CD4-positive, alpha-beta T cell (primary cell): ENCODE results near the gene CNDP2. TPM values are rescaled to one million over a fixed set of nuclear protein-coding genes. Genes with fewer than 3 reads are reported as not detected.

Experiments
- ATAC-seq: fragments of 200-7000 bp; cut with Tn5 transposase; one replicate; pipeline ENCODE4 v1.10.0; 2022; ENCODE audit warnings: mild to moderate bottlenecking; ENCODE audit not compliant: poor library complexity
- CTCF ChIA-PET: fragments of 350-600 bp; sonication (Branson Sonifier 250); formaldehyde crosslinking; loops from one replicate; lab custom pipeline; 2021; ENCODE audit warnings: antibody characterized with exemption, inconsistent platforms; lab: Charles Lee
- POLR2A ChIA-PET: fragments of 350-600 bp; sonication (Branson Sonifier 250); formaldehyde crosslinking; loops from one replicate; lab custom pipeline; 2021; ENCODE audit warnings: antibody characterized with exemption, inconsistent platforms; lab: Charles Lee
- DNase-seq, 14 experiments: peaks; one replicate each; pipeline ENCODE4 v3.0.0-alpha.2; 2013 to 2020; ENCODE audit warnings: mixed read lengths in 2 of 14
- H3K27ac ChIP-seq, 2 donors: one replicate each; pipeline versions ENCODE4 v1.5.1 to v1.7.0; 2013; ENCODE audit warnings: low read length in 2 of 2, low read depth in 1 of 2, mild to moderate bottlenecking in 1 of 2
- H3K27me3 ChIP-seq, 2 experiments: 1 replicate in 1 of 2; 2 replicates in 1 of 2; pipeline versions ENCODE4 v1.6.1 to v1.7.0; 2013; ENCODE audit warnings: low read length in 2 of 2, control low read depth in 1 of 2, mild to moderate bottlenecking in 1 of 2, moderate library complexity in 1 of 2; ENCODE audit not compliant: insufficient read depth in 2 of 2, control insufficient read depth in 1 of 2
- H3K36me3 ChIP-seq: one replicate; pipeline ENCODE4 v1.6.1; 2013; ENCODE audit warnings: low read length, control low read depth; ENCODE audit not compliant: insufficient read depth
- H3K4me1 ChIP-seq: one replicate; pipeline ENCODE4 v1.6.1; 2013; ENCODE audit warnings: low read length, control low read depth; ENCODE audit not compliant: insufficient read depth
- H3K4me3 ChIP-seq: one replicate; pipeline ENCODE4 v1.5.1; 2013; ENCODE audit warnings: mild to moderate bottlenecking, low read length, moderate library complexity
- H3K9me3 ChIP-seq, 2 experiments: 1 replicate in 1 of 2; 2 replicates in 1 of 2; pipeline versions ENCODE4 v1.6.1 to v1.7.0; 2013; ENCODE audit warnings: low read length in 2 of 2, mild to moderate bottlenecking in 2 of 2, control low read depth in 1 of 2, moderate library complexity in 1 of 2; ENCODE audit not compliant: control insufficient read depth in 1 of 2, insufficient read depth in 1 of 2
- H3K27ac Mint-ChIP-seq: one replicate; pipeline ENCODE4 v1.8.0; 2020; ENCODE audit warnings: mixed read lengths
- H3K27me3 Mint-ChIP-seq: one replicate; pipeline ENCODE4 v1.8.0; 2021; ENCODE audit warnings: mixed read lengths
- H3K36me3 Mint-ChIP-seq: one replicate; pipeline ENCODE4 v1.8.0; 2021; ENCODE audit warnings: low read depth, mixed read lengths
- H3K4me1 Mint-ChIP-seq: one replicate; pipeline ENCODE4 v1.8.0; 2021; ENCODE audit warnings: low read depth, mixed read lengths
- H3K4me3 Mint-ChIP-seq: one replicate; pipeline ENCODE4 v1.8.0; 2020; ENCODE audit warnings: mild to moderate bottlenecking, mixed read lengths
- H3K9me3 Mint-ChIP-seq: one replicate; pipeline ENCODE4 v1.8.0; 2020; ENCODE audit warnings: mixed read lengths
- CTCF ChIP-seq: fragments of 200-600 bp; IDR thresholded peaks from one replicate; pipeline ENCODE4 v1.8.0; 2022; ENCODE audit warnings: antibody characterized with exemption, mild to moderate bottlenecking
- intact Hi-C, 2 experiments: fragments of 100-400 bp; cut with DNase I in 1 of 2; cut with micrococcal nuclease in 1 of 2; formaldehyde crosslinking; loops; one replicate each; pipeline versions ENCODE4 v1.15.1 to v1.9.0; 2023 to 2025; cut with DNase I, micrococcal nuclease
- total RNA-seq, 174 experiments: library from RNA in 2 of 174; stranded (reverse) in 2 of 174; gene quantifications; one replicate each; pipeline ENCODE4 v1.2.3 and lab custom pipeline; 2021 to 2026

The CNDP2 gene
- total RNA-seq, 2 experiments from 2014 or later = 75.5 to 75.7 TPM

- intact Hi-C loops = no loop called here
- Histone ChIP-seq H3K36me3 (peaks cover 91% of the 10 kb centered on the region), H3K4me1 (no peaks in the 10 kb centered on the region), H3K27ac (no peak overlapping the region), H3K9me3 (peaks cover 0 to 5% of the 10 kb centered on the region in 2 experiments), H3K27me3 (no peaks in the 10 kb centered on the region), H3K4me3 (no peak overlapping the region)
- POLR2A ChIA-PET = no interaction called here
- Mint-ChIP-seq H3K4me1 (no peaks in the 10 kb centered on the region), H3K4me3 (no peak overlapping the region), H3K27me3 (no peaks in the 10 kb centered on the region), H3K9me3 (no peaks in the 10 kb centered on the region), H3K27ac (no peak overlapping the region), H3K36me3 (peaks cover 98% of the 10 kb centered on the region)
- TF ChIP-seq CTCF = no peak
- DNase-seq = no peak
- no peak for ATAC-seq
- CTCF ChIA-PET = no interaction called here
Measured at GRCh38 chr18:74513149-74513882, 17.2 kb downstream of the CNDP2 start.

GRCh38 chr18:74513883-74514205 is 17.7 kb downstream of the CNDP2 start:
- H3K27me3 Mint-ChIP-seq = no peaks in the 10 kb centered on the region
- H3K27ac ChIP-seq = no peak overlapping the region
- no peaks in the 10 kb centered on the region for H3K4me1 ChIP-seq
- peaks cover 98% of the 10 kb centered on the region for H3K36me3 Mint-ChIP-seq
- intact Hi-C loops = no loop called here
- no peak overlapping the region for H3K4me3 ChIP-seq
- ChIA-PET POLR2A (no interaction called here), CTCF (no interaction called here)
- H3K4me3 Mint-ChIP-seq = no peak overlapping the region
- H3K27ac Mint-ChIP-seq = no peak overlapping the region
- H3K4me1 Mint-ChIP-seq = no peaks in the 10 kb centered on the region
- H3K27me3 ChIP-seq = no peaks in the 10 kb centered on the region
- ATAC-seq = no peak
- peaks cover 91% of the 10 kb centered on the region for H3K36me3 ChIP-seq
- no peaks in the 10 kb centered on the region for H3K9me3 Mint-ChIP-seq
- no peak for TF ChIP-seq CTCF
- DNase-seq = no peak
- H3K9me3 ChIP-seq = peaks cover 0 to 5% of the 10 kb centered on the region in 2 experiments

- Histone ChIP-seq H3K27ac (no peak overlapping the region), H3K27me3 (no peaks in the 10 kb centered on the region), H3K9me3 (peaks cover 0 to 5% of the 10 kb centered on the region in 2 experiments), H3K36me3 (peaks cover 92% of the 10 kb centered on the region), H3K4me1 (no peaks in the 10 kb centered on the region), H3K4me3 (no peak overlapping the region)
- no peak for TF ChIP-seq CTCF
- H3K9me3 Mint-ChIP-seq = no peaks in the 10 kb centered on the region
- ATAC-seq (no peak), DNase-seq (no peak)
- no peaks in the 10 kb centered on the region for H3K27me3 Mint-ChIP-seq
- H3K27ac Mint-ChIP-seq = no peak overlapping the region
- H3K4me3 Mint-ChIP-seq = no peak overlapping the region
- POLR2A ChIA-PET = no interaction called here
- intact Hi-C loops = no loop called here
- no peaks in the 10 kb centered on the region for H3K4me1 Mint-ChIP-seq
- H3K36me3 Mint-ChIP-seq = peaks cover 98% of the 10 kb centered on the region
- CTCF ChIA-PET = interaction anchor here (1.3 kb wide), 1 partner anchor 37 kb away, joined by 3 read pairs; no protein-coding TSS in a partner anchor
Measured at GRCh38 chr18:74514860-74515495, 18.8 kb downstream of the CNDP2 start.
